K562 (cell line): Measurements from ENCODE around the gene RSPO1. TPM values are rescaled to one million over a fixed set of nuclear protein-coding genes. Genes with fewer than 3 reads are reported as not detected.
A peak's percentile ranks its signal among the peaks of the same experiment; 100 is the strongest.

ENCODE experiments used
- ATAC-seq: fragments of 200-7000 bp; cut with Tn5 transposase; 3 replicates; pipeline ENCODE4 v1.9.1; 2020; ENCODE audit warnings: moderate library complexity
- BruUV-seq: library from RNA; stranded (reverse); fragments of 400-500 nt; replicated peaks from 2 replicates; lab custom pipeline; 2021; lab: Mats Ljungman, UMichigan
- CTCF ChIA-PET: fragments of 300-600 bp; formaldehyde crosslinking; extraction: SDS; loops from one replicate; lab custom pipeline; 2021; ENCODE audit warnings: low intra/inter-chr PET ratio; lab: Yijun Ruan, JAX
- POLR2A ChIA-PET: fragments of 300-600, 350-650 bp; sonication (Branson Sonifier 250); formaldehyde crosslinking; extraction: SDS; loops from one replicate; lab custom pipeline; 2021; ENCODE audit warnings: antibody characterized with exemption, inconsistent platforms; lab: Yijun Ruan, JAX
- DNase-seq, 4 experiments: peaks; one replicate each; pipeline versions ENCODE4 v3.0.0 to v3.0.0-alpha.2; 2011 to 2018; ENCODE audit warnings: low spot score in 3 of 4, mixed read lengths in 3 of 4; ENCODE audit errors: extremely low read depth in 1 of 4
- FAIRE-seq: peaks from 2 replicates; lab custom pipeline; 2011; peaks lifted over from hg19 to GRCh38; lab: Jason Lieb, UNC
- H2AFZ ChIP-seq: 2 replicates; pipeline ENCODE4 v1.6.0; 2011; ENCODE audit warnings: low read depth, low read length, control low read depth, inconsistent platforms
- H3K27ac ChIP-seq: fragments of 200-600 bp; 3 replicates; pipeline ENCODE4 v1.8.0; 2011; ENCODE audit warnings: low read depth, mild to moderate bottlenecking, control low read depth, inconsistent platforms, low read length, moderate library complexity, mixed read lengths; ENCODE audit errors: extremely low read depth
- H3K27me3 ChIP-seq, 2 experiments: fragments of 300-600 bp in 1 of 2; 2 replicates in 1 of 2; 3 replicates in 1 of 2; pipeline versions ENCODE4 v1.6.0 to v1.8.0; 2011; ENCODE audit warnings: inconsistent platforms in 2 of 2, low read length in 2 of 2, mild to moderate bottlenecking in 1 of 2, mixed read lengths in 1 of 2, moderate library complexity in 1 of 2; ENCODE audit not compliant: control insufficient read depth in 2 of 2, insufficient read depth in 2 of 2
- H3K36me3 ChIP-seq: fragments of 300-600 bp; 3 replicates; pipeline ENCODE4 v1.8.0; 2011; ENCODE audit warnings: mild to moderate bottlenecking, low read length, inconsistent platforms; ENCODE audit not compliant: control insufficient read depth, insufficient read depth
- H3K4me1 ChIP-seq, 2 experiments: fragments of 200-600 bp in 1 of 2; replicated peaks in 1 of 2; 2 replicates in 1 of 2; 3 replicates in 1 of 2; pipeline versions ENCODE4 v1.5.1 to v1.8.0; 2011; ENCODE audit warnings: inconsistent platforms in 2 of 2, low read length in 2 of 2, mild to moderate bottlenecking in 1 of 2, mixed read lengths in 1 of 2, moderate library complexity in 1 of 2; ENCODE audit not compliant: control insufficient read depth in 2 of 2, insufficient read depth in 2 of 2
- H3K4me2 ChIP-seq: 2 replicates; pipeline ENCODE4 v1.6.1; 2011; ENCODE audit warnings: low read length, control low read depth, inconsistent platforms, mixed read lengths; ENCODE audit not compliant: insufficient read depth
- H3K4me3 ChIP-seq: fragments of 200-600 bp; sonication (generic), shearing (Covaris generic); 2 replicates; pipeline ENCODE4 v1.5.1; 2016; ENCODE audit warnings: control low read depth, inconsistent platforms
- H3K79me2 ChIP-seq: fragments of 200-600 bp; 3 replicates; pipeline ENCODE4 v1.8.0; 2011; ENCODE audit warnings: low read length, inconsistent platforms; ENCODE audit not compliant: control insufficient read depth, insufficient read depth
- H3K9ac ChIP-seq, 2 experiments: 2 replicates each; pipeline versions ENCODE4 v1.6.0 to v1.6.1; 2011; ENCODE audit warnings: low read depth in 2 of 2, low read length in 2 of 2, control low read depth in 1 of 2, inconsistent platforms in 1 of 2, mild to moderate bottlenecking in 1 of 2, mixed read lengths in 1 of 2; ENCODE audit not compliant: insufficient read depth in 1 of 2
- H3K9me1 ChIP-seq: one replicate; pipeline ENCODE4 v1.6.0; 2011; ENCODE audit warnings: inconsistent platforms, mild to moderate bottlenecking, low read length, moderate library complexity; ENCODE audit not compliant: control insufficient read depth, insufficient read depth
- H3K9me3 ChIP-seq: replicated peaks from 2 replicates; pipeline ENCODE4 v1.5.1; 2011; ENCODE audit warnings: low read depth, low read length, inconsistent platforms; ENCODE audit not compliant: control insufficient read depth, insufficient read depth
- H4K20me1 ChIP-seq: replicated peaks from 2 replicates; pipeline ENCODE4 v1.6.1; 2011; ENCODE audit warnings: low read length, inconsistent platforms, mixed read lengths; ENCODE audit not compliant: control insufficient read depth, insufficient read depth
- ATF2 ChIP-seq: sonication (generic); formaldehyde crosslinking; IDR thresholded peaks from 2 replicates; pipeline ENCODE4 v1.8.1; 2022; ENCODE audit warnings: missing genetic modification reagents
- POLR2AphosphoS5 ChIP-seq: IDR thresholded peaks from 2 replicates; pipeline ENCODE4 v1.6.1; 2011; ENCODE audit warnings: mild to moderate bottlenecking, low read depth, low read length, moderate library complexity; ENCODE audit not compliant: control insufficient read depth, insufficient read depth
- ZNF778 ChIP-seq: fragments of 450-650 bp; formaldehyde crosslinking; IDR thresholded peaks from 2 replicates; pipeline ENCODE4 v1.4.0; 2020; ENCODE audit warnings: mild to moderate bottlenecking, moderate library complexity
- WGBS: fragments of 100-300 bp; shearing (Covaris generic); methylation state at CpG from one replicate; pipeline ENCODE4 v1.1.6; 2016; ENCODE audit warnings: low coverage, mixed read lengths; ENCODE audit not compliant: insufficient coverage; ENCODE audit errors: missing lambda C conversion rate; 5-methylcytosine and 5-hydroxymethylcytosine counted together
- in situ Hi-C: fragments of 300-500 bp; cut with MboI; formaldehyde crosslinking; loops from 4 replicates; pipeline ENCODE4 v1.15.0; 2018; ENCODE audit warnings: inconsistent platforms, mixed read lengths
- intact Hi-C: fragments of 100-400 bp; cut with micrococcal nuclease; formaldehyde crosslinking; loops from 2 replicates; pipeline ENCODE4 v1.14.2; 2022
- polyA plus RNA-seq, 8 experiments: library from polyadenylated mRNA; depleted of rRNA in 4 of 8; stranded (reverse) in 5 of 8; unstranded in 3 of 8; fragments of >200 nt; fragmentation: Nextera tagmentation in 2 of 8; fragmentation: Illumina TruSeq in 1 of 8; extraction: Ambion mirVana in 2 of 8; extraction: Trizol in 1 of 8; gene quantifications; 2 replicates each; pipeline versions ENCODE4 v1.2.1 to v1.2.3, GENCODE V29; 2011 to 2014; ENCODE audit warnings: inconsistent platforms in 1 of 8, missing spikeins in 1 of 8
- total RNA-seq, 7 experiments: library from RNA; depleted of rRNA in 6 of 7; stranded (reverse); fragments of >200 nt in 6 of 7; fragmentation: Illumina TruSeq in 2 of 7; extraction: Trizol in 2 of 7; gene quantifications; 2 replicates each; pipeline versions ENCODE4 v1.2.1 to v1.2.3, GENCODE V29; 2011 to 2021; ENCODE audit warnings: low replicate concordance in 1 of 7

The RSPO1 gene
- total and polyA plus RNA-seq, 9 of the 15 experiments (the other 6 are each of a cell fraction or from before 2014, with no cell fraction given): not detected

- H3K4me3 ChIP-seq: no peak overlapping the region
- TF ChIP-seq ZNF778: no peak
- peaks cover 36 to 50% of the 10 kb centered on the region in 2 experiments for H3K27me3 ChIP-seq
- H3K4me2 ChIP-seq: no peak overlapping the region
- no peaks in the 10 kb centered on the region for H4K20me1 ChIP-seq
- no peak overlapping the region for H3K9ac ChIP-seq
- CTCF ChIA-PET: interaction anchor here (0.5 kb wide), 1 partner anchor 218 kb away, joined by 5 read pairs; no protein-coding TSS in a partner anchor
- DNase-seq (no peak), ATAC-seq (no peak), FAIRE-seq (no peak)
- in situ Hi-C loops: no loop called here
- H2AFZ ChIP-seq: no peak overlapping the region
- no peaks in the 10 kb centered on the region for H3K9me3 ChIP-seq
- no peaks in the 10 kb centered on the region for H3K9me1 ChIP-seq
- H3K36me3 ChIP-seq: peaks cover 8% of the 10 kb centered on the region; the same call in 2 of the 3 replicates
- no peak overlapping the region for H3K27ac ChIP-seq
- 4% methylated on average over 14 of the region's 14 CpGs for WGBS
- POLR2A ChIA-PET: interaction anchor here (0.6 to 1.8 kb wide), 5 partner anchors 10 to 358 kb away, joined by 3 to 10 read pairs (median 3); a partner anchor contains a TSS
- no peaks in the 10 kb centered on the region; a peak in 1 of 5 replicates for H3K4me1 ChIP-seq
- no peaks in the 10 kb centered on the region for H3K79me2 ChIP-seq
- intact Hi-C loops: no loop called here
- no TSS peak for BruUV-seq
These were observed 41.8 kb upstream of the RSPO1 start for GRCh38 chr1:37676281-37677142.

- in situ Hi-C loops (no loop called here), intact Hi-C loops (no loop called here)
- WGBS: 9% methylated on average over 10 of the region's 10 CpGs
- CTCF ChIA-PET: no interaction called here
- no peaks in the 10 kb centered on the region; a peak in 1 of 5 replicates for H3K4me1 ChIP-seq
- no peak overlapping the region for H3K4me3 ChIP-seq
- BruUV-seq: no TSS peak
- no peaks in the 10 kb centered on the region for H3K9me3 ChIP-seq
- no peak overlapping the region for H3K9ac ChIP-seq
- H3K27ac ChIP-seq: no peak overlapping the region
- no peaks in the 10 kb centered on the region for H3K79me2 ChIP-seq
- peaks cover 3% of the 10 kb centered on the region; the same call in 1 of the 2 replicates for H4K20me1 ChIP-seq
- TF ChIP-seq ATF2 (CRISPR knock-in tag) (0 out of 2 replicates have a peak, but pooled peaks have one; percentile 21), POLR2AphosphoS5 (no peak)
- no peaks in the 10 kb centered on the region for H3K36me3 ChIP-seq
- POLR2A ChIA-PET: interaction anchor here (0.7 to 1.6 kb wide), 6 partner anchors 8 to 199 kb away, joined by 3 to 6 read pairs (median 3); partner anchors contain the start of gene ZC3H12A
- DNase-seq: peak; percentile 27 to 39 (median 35)
- H2AFZ ChIP-seq: no peak overlapping the region
- H3K27me3 ChIP-seq: peaks cover 39 to 56% of the 10 kb centered on the region in 2 experiments
- H3K4me2 ChIP-seq: no peak overlapping the region
- peak; percentile 75 for ATAC-seq
- H3K9me1 ChIP-seq: no peaks in the 10 kb centered on the region
- no peak for FAIRE-seq
These were observed 39.2 kb upstream of the RSPO1 start for GRCh38 chr1:37673920-37674319.
